Measurements from ENCODE around the gene TEN1. TPM values are rescaled to one million over a fixed set of nuclear protein-coding genes. Genes with fewer than 3 reads are reported as not detected.

Gene TEN1
- total RNA-seq, 1 donor from 2014 or later, result 8.5 TPM

DNA sequence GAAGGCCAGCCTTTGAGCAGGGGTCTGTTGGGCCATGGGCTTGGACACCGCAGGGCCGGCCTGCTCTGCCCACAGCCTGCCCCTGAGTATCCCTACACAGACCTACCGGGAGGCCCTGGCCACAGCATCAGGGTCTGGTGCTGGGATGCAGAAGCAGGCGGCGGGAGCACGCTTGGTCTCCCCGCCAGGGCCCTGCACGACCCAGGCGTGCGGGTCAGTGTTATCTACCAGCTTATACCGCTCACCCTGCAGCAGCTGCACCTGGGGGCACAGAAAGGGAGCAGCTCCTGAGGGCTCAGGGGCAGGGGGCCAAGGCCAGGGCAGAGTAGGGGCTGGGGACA lies 39.3 kb downstream of the TEN1 start:
- peaks cover 4% of the 10 kb centered on the region for H3K9me3 Mint-ChIP-seq (ENCODE audit: unreplicated experiment)
- peaks cover 7% of the 10 kb centered on the region for H3K27me3 Mint-ChIP-seq (ENCODE audit: unreplicated experiment)
- H3K27ac Mint-ChIP-seq (ENCODE audit: unreplicated experiment), result no peak overlapping the region
- no peaks in the 10 kb centered on the region for H3K4me1 Mint-ChIP-seq (ENCODE audit: low read depth, unreplicated experiment)
- TF ChIP-seq, protein P1, sequence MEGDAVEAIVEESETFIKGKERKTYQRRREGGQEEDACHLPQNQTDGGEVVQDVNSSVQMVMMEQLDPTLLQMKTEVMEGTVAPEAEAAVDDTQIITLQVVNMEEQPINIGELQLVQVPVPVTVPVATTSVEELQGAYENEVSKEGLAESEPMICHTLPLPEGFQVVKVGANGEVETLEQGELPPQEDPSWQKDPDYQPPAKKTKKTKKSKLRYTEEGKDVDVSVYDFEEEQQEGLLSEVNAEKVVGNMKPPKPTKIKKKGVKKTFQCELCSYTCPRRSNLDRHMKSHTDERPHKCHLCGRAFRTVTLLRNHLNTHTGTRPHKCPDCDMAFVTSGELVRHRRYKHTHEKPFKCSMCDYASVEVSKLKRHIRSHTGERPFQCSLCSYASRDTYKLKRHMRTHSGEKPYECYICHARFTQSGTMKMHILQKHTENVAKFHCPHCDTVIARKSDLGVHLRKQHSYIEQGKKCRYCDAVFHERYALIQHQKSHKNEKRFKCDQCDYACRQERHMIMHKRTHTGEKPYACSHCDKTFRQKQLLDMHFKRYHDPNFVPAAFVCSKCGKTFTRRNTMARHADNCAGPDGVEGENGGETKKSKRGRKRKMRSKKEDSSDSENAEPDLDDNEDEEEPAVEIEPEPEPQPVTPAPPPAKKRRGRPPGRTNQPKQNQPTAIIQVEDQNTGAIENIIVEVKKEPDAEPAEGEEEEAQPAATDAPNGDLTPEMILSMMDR (IDR thresholded peaks at IDR 0.05; ENCODE audit: partially characterized antibody, unreplicated experiment), result no peak
- H3K4me3 Mint-ChIP-seq (ENCODE audit: unreplicated experiment), result no peak overlapping the region
- DNase-seq, result no peak
- no peaks in the 10 kb centered on the region for H3K36me3 Mint-ChIP-seq (ENCODE audit: unreplicated experiment)

DNA sequence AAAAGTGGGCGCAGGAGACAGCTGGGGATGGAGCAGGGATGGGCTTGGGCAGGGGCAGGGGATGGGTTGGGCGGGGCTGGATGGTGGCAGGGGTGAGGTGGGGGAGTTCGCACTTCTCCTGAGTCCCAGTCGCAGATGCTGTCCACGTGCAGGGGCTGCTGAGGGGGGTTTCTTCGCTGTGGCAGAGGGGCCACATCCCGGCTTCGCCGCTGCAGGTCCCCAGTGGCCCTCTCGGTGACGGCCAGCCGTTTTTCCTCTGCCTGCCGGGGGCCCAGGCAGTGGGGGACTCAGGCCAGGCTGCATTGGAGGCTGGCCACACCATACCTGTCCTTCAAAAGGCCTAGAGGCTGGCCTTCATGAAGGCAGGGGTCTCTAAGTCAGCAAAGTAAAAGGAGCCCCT lies 39.8 kb downstream of the TEN1 start:
- DNase-seq, result no peak
- Mint-ChIP-seq H3K4me3 (ENCODE audit: unreplicated experiment) (no peak overlapping the region), H3K27ac (ENCODE audit: unreplicated experiment) (no peak overlapping the region), H3K36me3 (ENCODE audit: unreplicated experiment) (no peaks in the 10 kb centered on the region), H3K4me1 (ENCODE audit: low read depth, unreplicated experiment) (no peaks in the 10 kb centered on the region), H3K9me3 (ENCODE audit: unreplicated experiment) (peaks cover 4% of the 10 kb centered on the region), H3K27me3 (ENCODE audit: unreplicated experiment) (peaks cover 7% of the 10 kb centered on the region)
- TF ChIP-seq, protein P1 (IDR thresholded peaks at IDR 0.05; ENCODE audit: partially characterized antibody, unreplicated experiment), result no peak

DNA sequence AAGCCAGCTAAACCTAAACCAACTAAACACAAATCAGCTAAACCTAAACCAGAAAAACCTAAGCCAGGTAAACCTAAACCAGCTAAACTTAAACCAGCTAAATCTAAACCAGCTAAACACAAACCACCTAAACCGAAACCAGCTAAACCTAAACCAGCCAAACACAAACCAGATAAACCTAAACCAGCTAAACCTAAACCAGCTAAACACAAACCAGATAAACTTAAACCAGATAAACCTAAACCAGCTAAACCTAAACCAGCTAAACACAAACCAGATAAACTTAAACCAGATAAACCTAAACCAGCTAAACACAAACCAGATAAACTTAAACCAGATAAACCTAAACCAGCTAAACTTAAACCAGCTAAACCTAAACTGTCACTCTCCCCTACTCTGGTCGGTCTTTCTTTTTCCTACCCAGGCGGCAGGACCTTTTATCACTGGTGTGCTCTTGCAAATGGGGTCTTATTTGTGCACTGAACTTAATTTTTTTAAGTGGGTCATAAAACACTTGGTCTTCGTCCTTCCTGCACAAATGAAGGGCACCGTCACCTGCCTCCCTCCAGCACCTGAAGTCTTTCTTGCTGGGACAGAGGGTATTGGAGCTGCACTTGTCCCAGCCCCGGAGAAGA lies 40.9 kb downstream of the TEN1 start:
- peaks cover 4% of the 10 kb centered on the region for H3K9me3 Mint-ChIP-seq (ENCODE audit: unreplicated experiment)
- H3K4me3 Mint-ChIP-seq (ENCODE audit: unreplicated experiment), result no peak overlapping the region
- no peaks in the 10 kb centered on the region for H3K36me3 Mint-ChIP-seq (ENCODE audit: unreplicated experiment)
- DNase-seq, result no peak
- TF ChIP-seq, protein P1 (IDR thresholded peaks at IDR 0.05; ENCODE audit: partially characterized antibody, unreplicated experiment), result no peak
- peaks cover 9% of the 10 kb centered on the region for H3K27me3 Mint-ChIP-seq (ENCODE audit: unreplicated experiment)
- H3K4me1 Mint-ChIP-seq (ENCODE audit: low read depth, unreplicated experiment), result peaks cover 4% of the 10 kb centered on the region
- no peak overlapping the region for H3K27ac Mint-ChIP-seq (ENCODE audit: unreplicated experiment)

DNA sequence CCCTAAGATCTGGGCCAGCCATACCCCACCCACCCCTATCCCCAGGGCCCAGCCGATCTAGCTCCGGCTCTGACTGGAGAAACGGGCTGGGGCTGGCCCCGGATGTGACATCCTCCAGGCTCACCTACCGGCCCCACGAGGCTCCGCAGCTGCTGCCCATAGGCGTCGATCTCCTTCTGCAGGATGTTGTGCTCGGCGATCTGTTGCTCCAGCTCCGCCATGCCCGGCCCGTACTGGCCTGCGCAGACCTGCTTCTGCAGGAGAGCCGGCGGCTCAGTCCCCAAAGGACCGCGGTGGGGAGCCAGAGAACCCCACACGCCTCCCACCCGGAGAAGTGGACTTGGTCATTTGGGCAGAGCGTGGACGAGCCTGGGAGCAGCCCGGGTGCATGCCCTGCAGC lies 43.2 kb downstream of the TEN1 start:
- Mint-ChIP-seq H3K36me3 (ENCODE audit: unreplicated experiment) (no peaks in the 10 kb centered on the region), H3K27me3 (ENCODE audit: unreplicated experiment) (peaks cover 7% of the 10 kb centered on the region), H3K9me3 (ENCODE audit: unreplicated experiment) (peaks cover 2% of the 10 kb centered on the region), H3K27ac (ENCODE audit: unreplicated experiment) (no peak overlapping the region), H3K4me1 (ENCODE audit: low read depth, unreplicated experiment) (peaks cover 4% of the 10 kb centered on the region), H3K4me3 (ENCODE audit: unreplicated experiment) (no peak overlapping the region)
- TF ChIP-seq, protein P1 (IDR thresholded peaks at IDR 0.05; ENCODE audit: partially characterized antibody, unreplicated experiment), result no peak
- DNase-seq, result no peak

DNA sequence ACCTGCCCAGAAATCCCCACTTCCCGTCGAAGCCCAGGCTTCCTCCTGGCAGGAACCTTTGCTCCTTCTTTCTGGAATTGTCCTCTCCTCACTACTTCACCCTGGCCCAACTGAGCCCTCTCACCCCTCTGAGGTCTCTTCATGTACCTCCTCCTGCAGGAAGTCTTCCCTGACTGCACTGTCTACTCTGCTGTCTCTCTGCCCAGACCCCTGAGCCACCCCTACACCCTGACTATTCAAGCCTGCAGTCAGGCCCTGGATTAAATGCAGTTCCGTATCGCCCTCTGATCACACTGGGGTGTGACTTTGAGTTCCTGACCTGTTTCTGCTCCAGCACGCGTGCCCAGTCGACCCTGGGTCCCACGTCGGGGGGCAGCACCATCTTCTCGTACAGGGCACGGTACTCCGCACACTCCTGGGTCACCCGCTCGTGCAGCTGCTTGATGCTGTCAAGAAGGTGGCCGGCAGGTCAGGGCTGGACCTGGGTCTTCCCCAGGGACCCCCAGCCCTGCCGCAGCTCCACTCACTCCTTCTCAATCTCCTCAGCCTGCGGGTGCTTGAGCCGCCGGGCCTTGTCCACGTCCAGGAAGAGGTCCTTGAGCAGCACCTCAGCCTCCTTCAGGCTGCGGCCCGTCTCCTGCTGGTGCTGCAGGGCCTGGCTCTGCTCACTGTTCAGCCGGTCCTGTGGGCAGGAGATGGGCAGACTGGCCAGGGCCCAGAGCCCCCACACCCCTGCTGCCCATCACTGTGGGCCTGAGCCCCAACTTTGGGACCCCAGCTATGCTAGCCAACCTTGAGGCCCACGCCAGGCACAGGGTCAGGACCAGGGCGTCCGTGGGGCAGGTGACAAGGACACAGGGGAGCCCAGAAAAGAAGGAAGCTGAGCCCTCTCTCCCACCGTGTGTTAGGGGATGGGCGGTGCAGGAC lies 44.2 kb downstream of the TEN1 start:
- H3K4me1 Mint-ChIP-seq (ENCODE audit: low read depth, unreplicated experiment), result peaks cover 4% of the 10 kb centered on the region
- no peaks in the 10 kb centered on the region for H3K36me3 Mint-ChIP-seq (ENCODE audit: unreplicated experiment)
- H3K9me3 Mint-ChIP-seq (ENCODE audit: unreplicated experiment), result peaks cover 2% of the 10 kb centered on the region
- no peak overlapping the region for H3K4me3 Mint-ChIP-seq (ENCODE audit: unreplicated experiment)
- peaks cover 7% of the 10 kb centered on the region for H3K27me3 Mint-ChIP-seq (ENCODE audit: unreplicated experiment)
- TF ChIP-seq, protein P1 (IDR thresholded peaks at IDR 0.05; ENCODE audit: partially characterized antibody, unreplicated experiment), result no peak
- no peak for DNase-seq
- no peak overlapping the region for H3K27ac Mint-ChIP-seq (ENCODE audit: unreplicated experiment)

Measured in glutamatergic neuron (in vitro differentiated cells).